GM19025 (cell line): ENCODE measurements around the gene STAG3.
A peak's percentile ranks its signal among the peaks of the same experiment; 100 is the strongest.

ENCODE experiments used
- ATAC-seq: cut with Tn5 transposase; IDR thresholded peaks from one replicate; pipeline ENCODE4 v1.9.1; 2021; ENCODE audit warnings: mild to moderate bottlenecking, low read depth, moderate library complexity; ENCODE audit not compliant: unreplicated experiment

Gene STAG3

GRCh38 chr7:100153708-100154535 lies 23.8 kb upstream of the STAG3 start:
- no peak for ATAC-seq

- ATAC-seq: no peak
These were observed 22.8 kb upstream of the STAG3 start for GRCh38 chr7:100154651-100155491.

GRCh38 chr7:100155553-100156317 lies 22.0 kb upstream of the STAG3 start:
- ATAC-seq: no peak

GRCh38 chr7:100156331-100157068 lies 21.2 kb upstream of the STAG3 start:
- no peak for ATAC-seq

- no peak for ATAC-seq
These were observed 20.7 kb upstream of the STAG3 start for GRCh38 chr7:100157069-100157333.

- no peak for ATAC-seq
These were observed 20.1 kb upstream of the STAG3 start for GRCh38 chr7:100157334-100158228.

- peak; percentile 85 for ATAC-seq
These were observed 19.3 kb upstream of the STAG3 start, which contains the start of gene TRAPPC14 for GRCh38 chr7:100158229-100159098. TRAPPC14 (minus strand) TSS chr7:100158723; CDS start chr7:100158499, 224 bp downstream.

- no peak for ATAC-seq
These were observed 18.6 kb upstream of the STAG3 start for GRCh38 chr7:100159099-100159623.

- ATAC-seq: no peak
These were observed 17.7 kb upstream of the STAG3 start for GRCh38 chr7:100160067-100160466.

GRCh38 chr7:100163006-100163531 lies 14.6 kb upstream of the STAG3 start:
- no peak for ATAC-seq

- ATAC-seq: no peak
These were observed 13.8 kb upstream of the STAG3 start for GRCh38 chr7:100163871-100164270.

GRCh38 chr7:100166317-100166940 lies 11.3 kb upstream of the STAG3 start:
- no peak for ATAC-seq

- no peak for ATAC-seq
These were observed 10.5 kb upstream of the STAG3 start for GRCh38 chr7:100166970-100167911.

- no peak for ATAC-seq
These were observed 9.8 kb upstream of the STAG3 start for GRCh38 chr7:100167912-100168323.

GRCh38 chr7:100169147-100169850 lies 8.4 kb upstream of the STAG3 start:
- ATAC-seq: no peak
